Measurements from ENCODE around the gene SHCBP1L.

Gene SHCBP1L

GRCh38 chr1:182888736-182889531 lies 64.0 kb downstream of the SHCBP1L start:
- no peak for DNase-seq

GRCh38 chr1:182886985-182887384 lies 66.0 kb downstream of the SHCBP1L start:
- DNase-seq, result no peak

GRCh38 chr1:182885591-182885990 lies 67.4 kb downstream of the SHCBP1L start:
- DNase-seq, result no peak

- DNase-seq, result no peak
Observed at GRCh38 chr1:182884872-182885271, 68.1 kb downstream of the SHCBP1L start.

GRCh38 chr1:182877842-182878241 lies 75.1 kb downstream of the SHCBP1L start:
- no peak for DNase-seq

- DNase-seq, result no peak
Observed at GRCh38 chr1:182877331-182877730, 75.6 kb downstream of the SHCBP1L start.

GRCh38 chr1:182875889-182876288 lies 77.1 kb downstream of the SHCBP1L start:
- no peak for DNase-seq

GRCh38 chr1:182872881-182873280 lies 80.1 kb downstream of the SHCBP1L start:
- DNase-seq, result no peak

GRCh38 chr1:182869241-182869666 lies 83.7 kb downstream of the SHCBP1L start:
- DNase-seq, result no peak

GRCh38 chr1:182867861-182868260 lies 85.1 kb downstream of the SHCBP1L start:
- no peak for DNase-seq

GRCh38 chr1:182863940-182864339 lies 89.0 kb downstream of the SHCBP1L start:
- no peak for DNase-seq

GRCh38 chr1:182862827-182863226 lies 90.1 kb downstream of the SHCBP1L start:
- no peak for DNase-seq

GRCh38 chr1:182861994-182862393 lies 91.0 kb downstream of the SHCBP1L start:
- DNase-seq, result no peak

- no peak for DNase-seq
Observed at GRCh38 chr1:182860658-182861057, 92.3 kb downstream of the SHCBP1L start.

GRCh38 chr1:182857212-182857611 lies 95.8 kb downstream of the SHCBP1L start:
- no peak for DNase-seq

- DNase-seq, result no peak
Observed at GRCh38 chr1:182855911-182856310, 97.1 kb downstream of the SHCBP1L start.

- DNase-seq, result no peak
Observed at GRCh38 chr1:182851825-182852224, 101.1 kb downstream of the SHCBP1L start.

- no peak for DNase-seq
Observed at GRCh38 chr1:182850319-182850718, 102.6 kb downstream of the SHCBP1L start.

Measured in T1000 (cell line).